GM08714 (cell line): ENCODE data around the gene FOXK2.
A peak's percentile ranks its signal among the peaks of the same experiment; 100 is the strongest.
"Not testable (repeated sequence)": the region's sequence is repeated elsewhere in the genome, so short reads cannot be mapped to it uniquely, and the experiment has no call there.

Experiments
- H3K4me3 ChIP-seq: fragments of 200-500 bp; sonication (Bioruptor generic); 2 replicates; pipeline ENCODE4 v1.5.1; 2014; ENCODE audit warnings: mild to moderate bottlenecking, low read length, inconsistent platforms
- ZNF274 ChIP-seq: IDR thresholded peaks from 2 replicates; pipeline ENCODE4 v1.6.1; 2012; ENCODE audit warnings: mild to moderate bottlenecking, low read depth, low read length

The FOXK2 gene

GRCh38 chr17:82583720-82584234, 64.2 kb downstream of the FOXK2 start:
- no peak for TF ChIP-seq ZNF274
- H3K4me3 ChIP-seq, result no peak overlapping the region

GRCh38 chr17:82585935-82586575, 66.5 kb downstream of the FOXK2 start:
- not testable (repeated sequence) for H3K4me3 ChIP-seq

GRCh38 chr17:82586576-82587233, 67.2 kb downstream of the FOXK2 start:
- no peak overlapping the region for H3K4me3 ChIP-seq
- no peak for TF ChIP-seq ZNF274

- no peak overlapping the region for H3K4me3 ChIP-seq
- no peak for TF ChIP-seq ZNF274
Measured at GRCh38 chr17:82587234-82588086, 67.9 kb downstream of the FOXK2 start.

- TF ChIP-seq ZNF274, result no peak
- no peak overlapping the region for H3K4me3 ChIP-seq
Measured at GRCh38 chr17:82588266-82589175, 69.0 kb downstream of the FOXK2 start.

GRCh38 chr17:82589851-82590180, 70.3 kb downstream of the FOXK2 start:
- H3K4me3 ChIP-seq, result no peak overlapping the region
- no peak for TF ChIP-seq ZNF274

- no peak for TF ChIP-seq ZNF274
Measured at GRCh38 chr17:82590216-82590615, 70.7 kb downstream of the FOXK2 start.

GRCh38 chr17:82590881-82591539, 71.5 kb downstream of the FOXK2 start:
- no peak for TF ChIP-seq ZNF274
- no peak overlapping the region for H3K4me3 ChIP-seq

More at GRCh38 chr17:82590216-82590615, 70.7 kb downstream of the FOXK2 start:
- no peak overlapping the region for H3K4me3 ChIP-seq

GRCh38 chr17:82592289-82592766, 72.8 kb downstream of the FOXK2 start:
- TF ChIP-seq ZNF274, result no peak
- no peak overlapping the region for H3K4me3 ChIP-seq

- no peak for TF ChIP-seq ZNF274
- H3K4me3 ChIP-seq, result peak overlapping the region; percentile 52; the same call in 1 of the 2 replicates
Measured at GRCh38 chr17:82592767-82593589, 73.4 kb downstream of the FOXK2 start.

GRCh38 chr17:82593590-82594087, 74.1 kb downstream of the FOXK2 start:
- peak overlapping the region; percentile 52; the same call in 1 of the 2 replicates for H3K4me3 ChIP-seq
- TF ChIP-seq ZNF274, result no peak

- H3K4me3 ChIP-seq, result no peak overlapping the region
- no peak for TF ChIP-seq ZNF274
Measured at GRCh38 chr17:82594571-82594970, 75.0 kb downstream of the FOXK2 start.
